Thyroid gland (tissue), 4 donors: ENCODE data around the gene FHDC1.

Source experiments
- CTCF ChIP-seq, 6 experiments: fragments of 200-600 bp in 3 of 6; fragments of 450-650 bp in 3 of 6; sonication (generic) in 3 of 6; IDR thresholded peaks; one replicate each; pipeline ENCODE4 v1.5.1; 2016 to 2019; ENCODE audit warnings: antibody characterized with exemption in 6 of 6, mild to moderate bottlenecking in 2 of 6, inconsistent platforms in 1 of 6, moderate library complexity in 1 of 6
- POLR2A ChIP-seq, 2 donors: fragments of 450-650 bp; IDR thresholded peaks; one replicate each; pipeline ENCODE4 v1.6.1; 2017; ENCODE audit warnings: antibody characterized with exemption in 2 of 2, mild to moderate bottlenecking in 2 of 2, moderate library complexity in 1 of 2

- TF ChIP-seq POLR2A (IDR thresholded peaks at IDR 0.05) = no peak
- no peak for TF ChIP-seq CTCF (IDR thresholded peaks at IDR 0.05)
Measured at GRCh38 chr4:152992027-152992426, 55.9 kb downstream of the FHDC1 start.
